ENCODE data around the gene CTTN.
A peak's percentile ranks its signal among the peaks of the same experiment; 100 is the strongest.

Gene CTTN

DNA sequence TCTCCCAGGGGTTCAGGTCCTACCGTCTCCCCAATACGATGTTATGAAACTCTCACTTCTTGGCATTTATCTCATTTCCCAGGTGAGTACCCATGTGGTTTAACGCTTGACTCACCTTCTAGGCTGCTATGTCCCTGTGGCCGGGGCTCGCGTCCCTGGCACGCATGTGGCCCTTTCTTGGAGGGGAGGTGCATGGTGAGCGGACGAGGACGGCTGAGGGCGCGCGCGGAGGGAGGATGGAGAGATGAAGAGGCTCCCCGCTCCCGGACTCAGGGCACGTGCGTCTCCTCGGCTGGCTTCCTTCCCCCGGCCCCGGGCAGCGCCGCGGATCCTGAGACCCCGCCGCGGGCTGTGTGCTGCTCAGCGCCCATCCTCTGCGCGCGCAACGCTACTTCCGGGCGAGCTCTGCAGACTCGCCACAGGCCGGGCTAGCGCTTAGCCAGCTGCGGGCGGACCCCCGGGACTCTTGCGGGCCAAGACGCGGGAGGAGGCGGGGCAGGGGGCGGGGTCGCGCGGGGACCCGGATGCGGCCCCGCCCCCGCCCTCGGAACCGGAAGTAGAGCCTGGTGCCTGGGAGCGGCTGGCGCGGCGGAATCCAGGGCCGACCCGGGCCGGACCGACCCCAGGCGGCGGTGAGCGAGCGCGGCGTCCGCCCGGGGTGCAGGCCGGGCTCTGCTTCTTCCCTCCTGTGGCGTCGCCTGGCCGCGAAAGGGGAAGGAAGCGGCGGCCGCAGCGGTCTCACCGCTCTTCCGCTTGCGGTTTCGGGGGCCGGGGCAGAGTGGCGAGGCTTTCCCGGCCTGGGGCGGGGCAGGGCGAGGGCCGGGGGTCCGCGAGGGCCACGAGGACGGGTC is at the start of gene CTTN:
Gene CTTN (plus strand): TSS at position 547 of the 851 bp plus-strand sequence. CDS start 8,769 bp downstream, outside the sequence.
- peak; percentile 75 for FAIRE-seq
- peak; percentile 95 for DNase-seq (ENCODE audit: insufficient read length, low spot score)

DNA sequence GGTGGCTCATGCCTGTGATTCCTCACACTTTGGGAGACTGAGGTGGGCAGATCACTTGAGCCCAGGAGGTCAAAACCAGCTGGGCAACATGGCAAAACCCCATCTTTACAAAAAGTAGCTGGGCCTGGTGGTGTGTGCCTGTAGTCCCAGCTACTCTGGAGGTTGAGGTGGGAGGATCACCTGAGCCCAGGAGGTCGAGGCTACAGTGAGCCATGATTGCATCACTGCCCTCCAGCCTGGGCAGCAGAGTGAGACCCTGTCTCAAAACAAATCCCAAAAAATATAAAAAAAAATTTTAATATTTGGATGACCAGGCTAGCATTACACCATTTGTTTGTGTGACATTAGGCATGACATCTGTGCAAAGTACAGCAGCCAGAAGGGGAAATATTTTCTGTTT is 49.7 kb upstream of the CTTN start:
- DNase-seq (ENCODE audit: insufficient read length, low spot score): no peak
- no peak for FAIRE-seq

DNA sequence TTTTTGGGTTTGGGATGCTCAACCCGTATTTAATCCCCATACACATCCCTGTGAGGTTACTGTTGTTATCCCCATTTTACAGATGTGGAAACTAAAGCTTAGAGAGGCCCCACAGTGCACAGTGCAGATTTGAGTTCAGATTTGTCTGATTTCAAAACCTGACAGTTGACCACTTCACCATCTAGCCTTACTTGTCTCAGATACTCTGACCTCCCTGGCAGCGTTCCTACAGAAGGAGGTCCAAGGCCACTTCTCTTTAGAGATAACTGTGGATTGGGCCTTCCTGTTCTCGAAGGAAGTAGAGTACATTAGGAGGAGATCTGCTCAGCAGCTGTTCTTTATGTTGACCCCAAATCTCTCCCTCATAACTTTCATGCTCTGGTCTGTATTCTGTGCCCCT is 46.7 kb upstream of the CTTN start:
- no peak for FAIRE-seq
- DNase-seq (ENCODE audit: insufficient read length, low spot score): no peak

DNA sequence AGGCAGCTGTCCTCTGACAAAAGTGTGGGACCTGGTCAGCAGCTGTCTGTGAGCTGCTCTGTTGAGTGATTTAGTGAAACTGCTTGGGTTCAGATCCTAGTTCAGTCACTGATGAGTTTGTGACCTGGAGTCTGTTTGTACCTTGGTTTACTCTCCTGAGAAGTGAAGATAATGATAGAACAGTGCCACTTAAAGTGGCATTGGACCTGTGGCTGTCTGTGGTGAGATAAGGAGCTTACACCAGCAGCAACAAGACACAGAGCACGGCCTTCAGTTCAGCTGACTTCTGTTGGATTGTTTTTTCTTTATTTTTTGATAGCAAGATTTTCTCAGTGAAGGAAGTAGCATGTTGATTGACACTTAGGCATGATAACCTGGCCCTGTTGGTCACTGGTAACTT is 46.2 kb upstream of the CTTN start:
- DNase-seq (ENCODE audit: insufficient read length, low spot score) (no peak), FAIRE-seq (no peak)

DNA sequence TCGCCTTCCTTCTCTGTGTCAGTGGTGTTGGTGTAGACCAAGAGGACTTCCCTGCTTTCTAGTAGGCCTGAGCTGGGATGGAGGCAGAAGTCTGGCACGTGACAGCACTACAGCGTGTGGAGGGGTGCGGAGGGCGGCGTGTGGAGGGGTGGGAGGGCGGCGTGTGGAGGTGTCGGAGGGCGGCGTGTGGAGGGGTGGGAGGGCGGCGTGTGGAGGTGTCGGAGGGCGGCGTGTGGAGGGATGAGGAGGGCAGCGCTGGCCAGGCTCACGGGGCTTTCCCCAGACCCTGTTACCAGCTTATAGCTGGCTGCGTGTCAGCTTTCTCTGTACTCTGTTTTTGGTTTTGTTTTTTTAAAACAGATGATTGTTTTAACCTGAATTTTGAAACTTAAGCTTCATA is 45.7 kb upstream of the CTTN start:
- FAIRE-seq: peak; percentile 26
- no peak for DNase-seq (ENCODE audit: insufficient read length, low spot score)

DNA sequence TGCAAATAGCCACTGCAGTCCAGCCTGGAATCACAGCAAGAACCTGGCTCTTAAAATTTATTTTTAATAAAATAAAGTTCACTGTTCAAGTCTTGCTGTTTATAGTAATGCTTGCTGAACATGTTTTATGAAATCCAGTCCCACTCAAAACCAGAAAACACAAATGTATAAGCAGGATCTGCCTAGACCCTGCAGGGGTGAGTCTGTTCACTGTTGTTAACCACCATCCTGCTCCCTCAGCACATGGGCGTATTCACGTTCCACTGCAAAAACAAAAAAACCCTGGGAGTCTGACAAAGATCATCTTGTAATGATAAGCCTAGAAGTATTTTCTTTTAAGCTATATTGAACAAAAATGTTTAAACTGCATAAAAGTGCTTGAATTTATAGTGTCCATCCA is 45.0 kb upstream of the CTTN start:
- no peak for FAIRE-seq
- DNase-seq (ENCODE audit: insufficient read length, low spot score): no peak

DNA sequence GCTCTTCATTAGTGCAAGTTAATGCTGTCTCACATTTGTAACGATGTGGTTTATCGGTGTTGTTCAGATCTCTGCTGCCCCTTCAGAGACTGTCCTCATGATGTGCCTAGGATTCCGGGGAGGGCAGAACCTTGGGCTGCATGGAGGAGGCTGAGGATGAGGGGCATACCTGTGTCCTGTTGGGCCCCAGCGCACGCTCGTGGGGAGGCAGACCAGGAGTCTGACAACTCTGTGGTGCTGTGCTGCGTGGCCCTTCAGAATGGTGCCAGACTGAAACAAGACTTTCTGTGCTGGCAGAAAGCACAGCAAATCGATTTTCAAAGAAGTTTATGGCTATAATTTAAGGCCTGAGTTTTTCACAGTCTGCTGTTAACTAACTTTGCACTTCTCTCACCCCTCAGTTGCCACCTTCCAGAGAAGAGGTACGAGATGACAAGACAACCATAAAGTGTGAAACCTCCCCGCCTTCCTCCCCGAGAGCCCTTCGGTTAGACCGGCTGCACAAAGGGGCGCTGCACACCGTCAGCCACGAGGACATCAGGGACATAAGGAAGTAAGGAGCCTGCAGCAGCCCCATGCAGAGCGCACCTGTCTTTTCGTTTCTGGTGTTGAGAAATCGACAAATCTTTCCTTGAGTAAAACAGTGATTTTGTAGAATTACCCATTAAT is 44.3 kb upstream of the CTTN start:
- DNase-seq (ENCODE audit: insufficient read length, low spot score) (no peak), FAIRE-seq (peak; percentile 57)

DNA sequence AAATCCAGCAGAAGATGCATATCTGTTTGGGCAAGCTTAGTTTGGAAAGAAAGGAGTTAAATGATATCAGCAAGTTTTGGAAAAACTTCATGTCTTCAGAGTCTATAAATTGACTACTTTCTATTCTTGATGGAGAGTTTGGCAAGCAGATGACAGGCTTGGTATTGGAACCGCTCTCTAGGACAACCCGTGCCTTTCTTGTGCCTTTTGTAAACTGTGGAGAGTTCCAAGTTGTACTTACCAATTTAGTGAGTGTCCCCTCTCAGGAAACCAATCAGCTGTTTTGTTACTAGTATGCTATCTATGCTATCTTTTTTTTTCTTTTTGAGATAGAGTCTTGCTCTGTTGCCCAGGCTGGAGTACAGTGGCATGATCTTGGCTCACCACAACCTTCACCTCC is 43.7 kb upstream of the CTTN start:
- FAIRE-seq: no peak
- no peak for DNase-seq (ENCODE audit: insufficient read length, low spot score)

DNA sequence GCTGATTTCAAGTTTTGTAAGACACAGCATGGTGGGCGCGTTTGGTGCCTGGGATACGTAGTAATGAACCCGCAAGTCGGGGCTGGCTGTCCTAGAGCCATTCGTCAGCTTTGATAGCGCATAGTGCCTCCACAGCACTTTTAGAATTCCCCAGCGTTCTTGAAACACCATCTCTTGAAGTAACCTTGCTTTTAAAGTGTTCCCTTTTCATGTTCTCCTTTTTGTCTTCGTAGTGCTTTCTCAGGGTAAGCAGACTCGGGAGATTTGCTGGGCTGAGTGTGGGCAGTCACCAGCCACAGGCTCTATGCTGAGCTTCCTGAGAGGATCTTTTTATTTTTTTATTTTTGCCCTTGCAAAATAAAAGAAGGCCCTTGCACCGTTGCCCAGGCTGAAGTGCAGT is 39.6 kb upstream of the CTTN start:
- DNase-seq (ENCODE audit: insufficient read length, low spot score): no peak
- FAIRE-seq: no peak

DNA sequence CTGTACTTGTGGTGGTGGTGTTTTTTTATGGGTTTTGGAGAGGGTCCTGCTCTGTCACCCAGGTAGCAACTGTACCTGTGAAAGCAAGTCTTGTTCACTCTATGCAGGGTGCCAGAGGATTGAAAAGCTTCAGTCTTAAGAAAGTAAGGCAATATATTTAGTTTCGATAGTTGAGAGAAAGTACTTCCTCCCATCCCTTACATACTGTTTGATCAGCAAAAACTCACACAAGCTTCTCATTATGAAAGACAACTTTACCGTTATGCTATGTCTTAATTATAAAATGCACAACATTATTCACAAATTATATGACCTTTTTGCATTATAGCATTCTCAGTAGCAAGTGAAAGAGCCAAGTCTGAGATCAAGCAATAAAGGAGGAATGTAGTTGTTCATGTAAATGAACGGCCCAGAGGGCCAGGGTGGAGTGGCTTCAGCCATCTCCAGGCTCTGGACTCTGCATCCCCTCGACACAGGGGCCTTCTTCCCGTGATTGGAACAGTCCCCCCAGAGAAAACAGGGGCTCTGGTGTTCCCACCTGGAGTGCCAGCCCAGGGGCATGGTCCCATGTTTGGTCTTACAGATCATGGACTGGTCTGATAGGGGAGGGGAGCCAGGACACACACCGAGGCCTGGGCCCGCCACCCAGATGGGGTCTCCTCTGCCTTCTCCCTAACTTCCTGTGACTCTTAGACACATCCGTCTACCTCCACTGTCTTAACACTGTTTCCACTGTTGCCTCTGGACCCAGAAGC is 38.7 kb upstream of the CTTN start:
- DNase-seq (ENCODE audit: insufficient read length, low spot score): no peak
- FAIRE-seq: no peak

DNA sequence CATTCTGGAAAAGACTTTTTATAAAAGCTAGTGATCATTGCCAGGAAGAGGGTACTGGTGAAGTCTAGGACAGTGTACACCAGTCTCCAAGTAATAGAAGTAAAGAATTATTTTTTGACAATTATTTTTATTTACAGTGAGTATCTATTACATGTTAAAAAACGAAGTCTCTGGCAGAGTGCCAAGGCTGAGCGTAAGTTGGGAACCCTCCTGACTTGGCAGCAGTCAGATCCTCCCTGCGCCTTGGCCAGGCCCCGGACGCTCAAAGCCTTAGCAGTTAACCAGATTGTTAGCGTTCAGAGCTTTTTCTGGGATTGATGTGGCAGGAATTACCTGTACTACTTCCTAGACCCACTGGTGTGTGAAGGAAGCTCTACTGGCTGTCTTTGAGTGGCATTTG is 38.1 kb upstream of the CTTN start:
- DNase-seq (ENCODE audit: insufficient read length, low spot score): no peak
- no peak for FAIRE-seq

DNA sequence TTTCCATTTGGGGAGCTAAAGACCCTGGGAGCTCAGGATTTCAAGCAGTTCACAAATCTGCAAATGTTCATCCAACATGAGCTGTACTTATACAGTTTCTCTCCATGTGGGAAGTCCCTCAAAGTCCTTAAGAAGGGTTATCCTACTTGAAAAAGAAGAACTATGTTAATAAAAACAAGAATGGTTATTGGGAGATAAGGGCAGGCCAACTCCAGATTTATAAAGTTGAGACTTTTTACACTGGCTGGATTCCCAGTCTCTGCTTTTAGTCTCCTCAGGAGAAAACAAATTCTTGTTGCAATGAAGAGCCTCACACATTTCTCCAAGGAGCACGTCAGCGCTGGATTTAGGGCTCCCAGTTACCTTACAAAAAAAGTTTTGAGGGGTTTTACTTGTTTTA is 34.2 kb upstream of the CTTN start:
- DNase-seq (ENCODE audit: insufficient read length, low spot score) (no peak), FAIRE-seq (no peak)

DNA sequence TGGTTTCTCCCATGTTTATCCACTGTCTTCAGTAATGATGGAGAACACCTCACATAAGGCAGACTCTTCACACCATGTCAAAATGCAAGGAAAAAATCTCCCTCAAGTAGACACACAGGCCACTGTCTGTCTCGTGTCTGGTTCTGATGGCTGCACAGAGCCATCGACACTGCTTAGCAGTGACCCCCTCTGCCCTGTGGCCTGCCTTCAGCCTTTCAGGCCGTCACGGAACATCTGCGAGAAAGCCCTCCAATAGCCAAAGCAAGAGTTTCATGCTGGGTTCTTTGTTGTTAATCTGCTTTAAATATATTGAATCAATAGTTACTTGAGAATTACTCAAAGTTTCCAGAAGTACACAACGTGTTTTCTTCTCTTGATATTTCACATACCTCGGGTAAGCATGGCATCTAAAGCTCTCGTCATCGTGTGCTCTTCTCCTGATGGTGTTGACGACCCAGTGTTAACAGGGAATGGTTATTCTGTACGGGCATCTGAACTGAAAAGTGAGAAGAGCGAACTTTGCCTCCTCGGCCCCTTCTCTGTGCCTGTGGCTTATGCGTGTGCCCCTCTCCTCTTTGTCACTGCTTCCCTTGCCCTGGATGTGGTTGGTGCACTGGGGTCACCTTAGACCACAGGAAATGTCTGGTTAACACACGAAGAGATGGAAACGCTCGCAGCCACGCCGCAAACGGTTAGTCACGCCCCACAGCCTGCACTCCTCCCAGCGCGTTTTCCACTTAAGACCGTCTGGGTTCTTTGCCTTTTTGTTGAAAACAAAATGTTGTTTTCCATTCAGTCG is 33.4 kb upstream of the CTTN start:
- FAIRE-seq (no peak), DNase-seq (ENCODE audit: insufficient read length, low spot score) (no peak)

DNA sequence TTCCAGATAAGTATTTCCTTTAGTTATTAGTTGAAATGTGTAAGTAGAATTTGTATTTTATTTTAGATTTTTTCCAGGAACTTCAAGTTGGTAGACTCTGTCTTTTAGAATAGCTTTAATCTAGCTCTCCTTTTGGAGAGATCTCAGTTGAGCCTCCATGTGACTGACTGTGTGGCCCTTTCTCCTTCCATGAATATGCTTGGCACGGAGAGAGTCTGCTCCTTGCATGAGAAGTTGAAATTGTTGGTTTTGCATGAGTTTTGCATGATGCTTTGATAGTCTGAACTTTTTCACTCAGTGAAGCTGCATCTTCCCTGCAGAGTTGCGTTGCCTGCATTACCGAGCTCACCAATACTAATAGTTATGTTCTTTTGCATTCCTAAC is 32.8 kb upstream of the CTTN start:
- FAIRE-seq: no peak
- DNase-seq (ENCODE audit: insufficient read length, low spot score): no peak

DNA sequence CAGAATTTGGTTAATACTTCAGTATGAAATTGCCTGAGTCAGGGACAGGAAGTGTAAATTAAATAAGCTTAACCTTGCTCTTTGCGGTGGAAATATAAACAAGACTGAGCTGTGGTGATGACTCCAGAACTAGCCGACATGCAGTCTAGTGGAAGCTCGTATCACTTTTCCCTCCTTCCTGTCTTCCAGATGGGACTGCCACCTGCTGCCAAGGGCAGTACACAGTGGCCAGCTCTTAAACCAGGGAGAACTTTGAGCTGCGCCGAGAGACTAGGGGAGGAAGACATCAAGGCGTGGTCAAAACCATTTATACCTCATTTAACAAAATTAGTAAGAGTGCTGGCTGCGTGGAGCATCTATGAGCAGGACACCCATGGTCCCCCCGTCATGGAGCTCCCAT is 31.3 kb upstream of the CTTN start:
- no peak for FAIRE-seq

DNA sequence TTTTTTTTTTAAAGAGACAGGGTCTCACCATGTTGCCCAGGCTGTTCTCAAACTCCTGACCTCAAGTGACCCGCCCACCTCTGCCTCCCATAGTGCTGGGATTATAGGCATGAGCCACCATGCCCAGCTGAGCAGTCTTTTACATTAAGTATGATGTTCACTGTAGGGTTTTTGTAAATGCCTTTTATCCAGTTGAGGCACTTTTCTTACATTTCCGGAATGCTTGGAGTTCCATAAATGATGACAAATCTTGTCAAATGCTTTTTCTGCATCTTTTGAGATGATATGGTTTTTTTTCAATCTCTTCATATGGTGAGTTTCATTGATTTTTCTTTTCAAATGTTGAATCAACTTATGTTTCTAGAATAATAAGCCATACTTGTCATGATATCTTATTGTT is 29.4 kb upstream of the CTTN start:
- no peak for DNase-seq (ENCODE audit: insufficient read length, low spot score)
- FAIRE-seq: no peak

More for the DNA sequence above, 31.3 kb upstream of the CTTN start:
- DNase-seq (ENCODE audit: insufficient read length, low spot score): no peak

DNA sequence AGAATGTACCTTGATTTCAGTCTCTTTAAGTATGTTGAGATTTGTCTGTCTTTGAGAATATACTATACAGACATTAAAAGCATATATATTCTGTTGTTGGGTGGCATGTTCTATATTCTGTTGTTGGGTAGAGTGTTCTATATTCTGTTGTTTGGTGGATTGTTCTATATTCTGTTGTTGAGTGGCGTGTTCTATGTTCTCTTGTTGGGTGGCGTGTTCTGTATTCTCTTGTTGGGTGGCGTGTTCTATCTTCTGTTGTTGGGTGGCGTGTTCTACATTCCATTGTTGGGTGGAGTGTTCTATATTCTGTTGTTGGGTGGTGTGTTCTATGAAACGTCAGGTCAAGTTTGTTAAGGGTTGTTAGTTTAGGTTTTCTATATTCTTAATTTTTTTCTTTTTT is 27.1 kb upstream of the CTTN start:
- DNase-seq (ENCODE audit: insufficient read length, low spot score) (no peak), FAIRE-seq (peak; percentile 100)

DNA sequence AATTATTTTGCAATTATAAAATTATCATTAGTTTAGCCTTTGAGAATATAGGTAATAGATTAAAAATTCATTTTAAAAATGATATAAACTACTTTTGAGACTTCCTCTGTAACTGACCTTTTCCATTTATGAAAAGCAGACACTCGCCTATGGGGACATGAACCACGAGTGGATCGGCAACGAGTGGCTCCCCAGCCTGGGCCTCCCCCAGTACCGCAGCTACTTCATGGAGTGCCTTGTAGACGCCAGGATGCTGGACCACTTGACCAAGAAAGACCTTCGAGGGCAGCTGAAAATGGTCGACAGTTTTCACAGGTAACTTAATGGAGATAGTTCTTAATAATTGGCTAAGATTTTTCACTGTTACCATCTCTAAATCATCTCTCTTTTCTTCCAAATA is 26.3 kb upstream of the CTTN start:
- FAIRE-seq (no peak), DNase-seq (ENCODE audit: insufficient read length, low spot score) (no peak)

DNA sequence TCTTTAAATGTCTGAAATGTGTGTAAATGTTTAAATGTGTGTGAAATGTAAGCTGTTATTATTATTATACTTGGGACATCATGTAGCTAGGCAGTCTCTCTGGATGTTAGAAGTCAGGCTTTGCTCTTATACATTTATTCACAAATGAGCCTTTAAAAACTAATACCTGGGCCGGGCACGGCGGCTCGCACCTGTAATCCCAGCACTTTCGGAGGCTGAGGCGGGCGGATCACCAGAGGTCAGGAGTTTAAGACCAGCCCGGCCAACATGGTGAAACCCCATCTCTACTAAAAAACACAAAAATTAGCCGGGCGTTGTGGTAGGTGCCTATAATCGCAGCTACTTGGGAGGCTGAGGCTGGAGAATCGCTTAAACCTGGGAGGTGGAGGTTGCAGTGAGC is 21.7 kb upstream of the CTTN start:
- DNase-seq (ENCODE audit: insufficient read length, low spot score): no peak
- no peak for FAIRE-seq

DNA sequence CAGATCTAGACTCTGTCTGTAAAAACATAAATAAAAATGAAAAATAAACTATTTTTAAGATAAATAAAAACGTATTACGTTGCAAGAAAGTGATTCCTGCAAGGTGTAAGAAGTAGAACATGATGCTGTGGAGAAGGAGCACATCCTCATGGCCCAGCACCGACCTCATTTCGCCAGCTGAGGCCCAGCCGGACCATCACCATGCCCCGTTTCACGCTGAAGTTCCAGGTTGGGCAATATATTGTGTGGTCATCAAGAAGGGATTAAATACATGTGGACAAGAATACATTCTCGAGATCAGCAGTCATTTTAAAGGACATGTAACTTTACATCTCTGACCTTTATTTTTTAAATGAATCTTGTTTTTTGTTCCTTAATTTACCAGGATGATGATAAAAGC is 20.7 kb upstream of the CTTN start:
- no peak for FAIRE-seq
- DNase-seq (ENCODE audit: insufficient read length, low spot score): no peak
